Hematopoietic multipotent progenitor cell (in vitro differentiated cells): Measurements from ENCODE around the gene GLRX3. TPM values are rescaled to one million over a fixed set of nuclear protein-coding genes. Genes with fewer than 3 reads are reported as not detected.
"Not testable (repeated sequence)": the region's sequence is repeated elsewhere in the genome, so short reads cannot be mapped to it uniquely, and the experiment has no call there.

Source experiments
- DNase-seq, 3 donors: peaks; one replicate each; pipeline ENCODE4 v3.0.0-alpha.2; 2011 to 2015; ENCODE audit warnings: low read depth in 2 of 3, low spot score in 2 of 3
- total RNA-seq: library from RNA; depleted of rRNA; stranded (reverse); fragments of >200 nt; gene quantifications from one replicate; pipeline ENCODE4 v1.2.3, GENCODE V29; 2012

Gene GLRX3
- total RNA-seq, 1 donor, result 17.2 TPM

DNA sequence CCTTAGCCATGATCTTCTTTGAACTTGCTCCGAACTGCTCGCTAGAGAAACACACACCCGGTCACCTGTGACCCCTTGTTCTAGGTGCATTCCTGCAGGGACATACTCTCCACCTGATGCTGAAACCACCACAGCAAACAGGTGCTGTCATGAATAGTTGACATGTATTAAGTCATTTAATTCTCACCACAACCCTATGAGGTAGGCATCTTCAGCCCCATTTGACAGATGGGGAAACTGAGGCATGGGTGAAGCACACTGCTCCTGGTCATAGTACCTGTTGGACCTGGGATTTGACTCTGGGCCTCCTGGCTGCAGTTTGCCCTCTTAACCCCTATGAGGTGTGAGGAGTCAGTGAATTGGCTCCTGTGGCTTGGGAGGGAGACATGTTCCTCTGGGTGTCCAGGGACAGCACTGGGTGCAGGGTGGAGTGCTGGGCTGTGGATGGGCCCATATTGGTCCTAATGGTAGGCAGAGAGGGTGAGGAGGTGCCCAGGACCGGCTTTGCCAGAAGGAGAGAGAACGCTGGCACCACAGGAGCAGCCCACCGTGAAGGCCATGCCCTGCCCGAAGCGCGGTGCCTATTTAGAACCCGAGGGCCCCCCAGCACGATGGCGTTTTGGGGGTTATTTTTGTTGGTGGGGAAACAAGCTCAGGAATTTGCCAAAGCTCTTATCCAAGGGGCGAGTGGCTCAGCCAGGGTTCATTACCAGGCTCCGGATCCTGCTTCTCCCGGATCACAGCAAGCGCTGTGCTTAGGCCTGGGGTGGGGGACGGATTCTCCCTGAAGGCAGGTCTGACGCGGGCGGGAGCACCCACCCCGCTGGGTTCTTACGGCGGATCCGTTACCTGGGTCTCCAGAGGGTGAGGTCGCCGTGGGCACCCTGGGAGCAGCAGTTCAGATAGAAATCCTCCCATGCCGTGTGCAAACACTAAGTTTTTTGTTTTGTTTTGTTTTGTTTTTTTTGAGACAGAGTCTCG is 52.3 kb downstream of the GLRX3 start:
- no peak for DNase-seq

DNA sequence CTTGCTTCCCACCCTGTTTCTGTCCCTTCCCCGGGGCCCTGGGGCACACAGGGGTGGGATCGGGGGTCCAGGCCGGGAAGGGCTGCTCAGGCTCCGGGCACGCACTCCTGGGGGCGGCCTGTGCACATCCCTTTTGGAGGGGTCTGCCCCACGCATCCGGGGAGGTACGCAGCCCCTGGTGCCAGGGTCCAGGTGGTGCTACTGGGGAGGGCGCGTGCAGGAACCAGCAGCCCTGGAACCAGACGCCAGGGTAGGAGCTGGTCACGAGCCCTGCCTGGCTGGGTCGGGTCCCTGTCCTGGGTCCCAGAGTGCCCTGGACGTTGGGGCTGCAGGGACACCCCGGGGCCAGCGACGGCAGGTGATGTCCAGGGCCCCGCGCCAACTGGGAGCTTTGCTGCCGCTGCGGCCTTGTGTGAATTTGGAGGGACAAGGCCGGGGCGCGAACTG is 53.4 kb downstream of the GLRX3 start:
- DNase-seq, result no peak

DNA sequence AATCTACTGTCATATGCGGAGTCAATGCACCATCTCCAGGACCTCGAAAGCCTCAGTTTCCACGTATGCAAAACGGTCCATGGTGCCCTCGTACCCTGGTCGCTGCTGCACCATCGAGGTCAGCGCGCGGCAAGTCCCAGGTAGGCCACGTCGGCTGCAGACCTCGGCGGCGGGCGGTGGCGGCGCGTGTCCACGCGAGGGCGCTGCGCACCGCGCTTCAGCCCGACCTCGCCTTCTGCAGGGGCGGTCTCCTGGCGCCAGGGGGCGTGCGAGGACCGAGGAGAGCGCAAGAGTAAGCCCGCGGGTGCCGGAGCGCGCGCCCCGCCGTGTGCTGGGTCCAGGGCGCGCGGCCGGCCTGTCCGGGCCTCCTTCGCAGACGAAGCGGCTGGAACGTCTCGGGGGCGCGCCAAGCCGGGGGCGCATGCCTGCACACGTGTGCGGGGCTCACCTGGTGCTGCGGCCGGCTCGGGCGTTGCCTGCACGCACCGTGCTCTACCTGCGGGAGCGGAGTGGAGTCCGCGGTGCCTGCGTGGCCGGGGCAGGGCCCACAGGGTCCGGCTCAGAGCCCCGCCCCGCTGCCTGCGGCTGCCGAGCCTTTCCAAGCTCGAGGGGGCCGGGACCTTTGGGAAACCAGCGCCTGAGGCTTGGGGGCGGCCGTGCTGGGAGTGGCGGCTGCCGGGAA is 54.0 kb downstream of the GLRX3 start:
- DNase-seq, result peak; percentile 81 to 89 (median 86)

DNA sequence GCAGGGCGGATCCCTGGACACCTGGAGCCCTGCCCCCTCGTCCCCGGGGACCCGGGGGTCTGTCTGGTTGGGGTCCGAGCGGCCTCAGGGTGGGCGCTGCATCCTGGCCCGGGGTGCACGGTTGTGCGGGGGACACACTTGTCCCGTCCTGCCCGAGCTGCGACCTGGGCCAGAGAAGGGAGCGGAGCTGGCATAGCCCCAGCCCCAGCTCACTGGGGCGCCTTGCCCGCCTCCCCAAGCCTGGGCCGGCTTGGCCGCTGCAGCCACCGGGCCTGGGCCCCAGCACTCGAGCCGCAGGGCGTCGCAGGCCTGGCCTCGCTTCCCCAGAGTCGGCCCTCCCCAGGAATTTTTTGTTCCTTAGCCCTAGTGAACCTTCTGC is 54.5 kb downstream of the GLRX3 start:
- no peak for DNase-seq

GRCh38 chr10:130191380-130191779 is 55.2 kb downstream of the GLRX3 start:
- no peak for DNase-seq

- DNase-seq, result no peak
Observed at GRCh38 chr10:130192276-130192848, 56.2 kb downstream of the GLRX3 start.

DNA sequence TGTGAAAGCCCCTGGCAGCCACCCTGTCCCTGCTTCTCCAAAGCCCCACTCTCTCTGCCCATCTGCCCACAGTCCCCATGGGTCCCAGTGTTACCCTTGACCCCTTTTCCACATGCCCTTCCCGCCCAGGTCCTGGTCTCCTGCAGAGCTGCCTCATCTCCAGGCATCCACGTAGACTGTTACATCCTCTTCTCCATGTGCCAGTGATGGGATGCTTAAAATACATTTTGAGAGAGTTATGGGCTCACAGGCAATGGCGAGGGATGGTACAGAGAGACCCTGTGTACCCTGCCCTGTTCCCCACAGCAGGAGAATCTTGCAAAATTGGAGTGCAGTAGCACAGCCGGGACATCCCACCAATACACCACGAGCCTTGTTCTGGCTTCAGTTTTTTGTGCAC is 56.8 kb downstream of the GLRX3 start:
- DNase-seq, result no peak

- DNase-seq, result no peak
Observed at GRCh38 chr10:130193493-130194193, 57.5 kb downstream of the GLRX3 start.

- DNase-seq, result no peak
Observed at GRCh38 chr10:130194194-130194990, 58.2 kb downstream of the GLRX3 start.

DNA sequence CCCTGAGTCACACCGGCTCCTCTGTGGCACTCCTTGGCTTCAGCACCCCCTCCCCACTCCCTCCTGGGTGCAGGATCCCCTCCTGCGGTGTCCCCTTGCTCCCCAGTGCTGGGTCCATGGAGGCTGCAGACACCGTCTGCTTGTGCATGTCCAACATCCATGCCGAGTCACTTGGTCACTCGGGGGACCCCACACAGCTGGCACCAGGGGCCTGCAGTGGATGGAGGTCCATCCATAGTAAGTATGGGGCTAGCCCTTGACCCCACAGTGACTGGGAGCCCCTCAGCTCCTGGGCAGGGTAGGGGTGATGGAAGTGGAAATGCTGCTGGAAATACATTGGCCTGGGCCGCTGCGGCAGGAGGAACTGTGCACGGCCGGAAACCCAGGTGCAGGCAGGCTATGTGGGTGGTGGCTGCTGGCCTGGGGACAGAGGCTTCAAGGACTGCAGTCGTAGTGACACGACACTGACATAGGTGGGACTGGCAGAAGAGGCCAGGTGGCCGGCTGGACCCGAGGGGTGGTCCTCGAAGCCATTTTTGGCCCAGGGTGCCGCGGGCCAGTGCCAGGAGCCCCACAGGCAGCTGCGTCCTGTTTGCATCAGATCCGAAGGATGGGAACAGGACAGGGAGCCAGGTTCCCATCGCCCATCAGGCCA is 58.9 kb downstream of the GLRX3 start:
- DNase-seq, result no peak

- no peak for DNase-seq
Observed at GRCh38 chr10:130195746-130196294, 59.6 kb downstream of the GLRX3 start.

DNA sequence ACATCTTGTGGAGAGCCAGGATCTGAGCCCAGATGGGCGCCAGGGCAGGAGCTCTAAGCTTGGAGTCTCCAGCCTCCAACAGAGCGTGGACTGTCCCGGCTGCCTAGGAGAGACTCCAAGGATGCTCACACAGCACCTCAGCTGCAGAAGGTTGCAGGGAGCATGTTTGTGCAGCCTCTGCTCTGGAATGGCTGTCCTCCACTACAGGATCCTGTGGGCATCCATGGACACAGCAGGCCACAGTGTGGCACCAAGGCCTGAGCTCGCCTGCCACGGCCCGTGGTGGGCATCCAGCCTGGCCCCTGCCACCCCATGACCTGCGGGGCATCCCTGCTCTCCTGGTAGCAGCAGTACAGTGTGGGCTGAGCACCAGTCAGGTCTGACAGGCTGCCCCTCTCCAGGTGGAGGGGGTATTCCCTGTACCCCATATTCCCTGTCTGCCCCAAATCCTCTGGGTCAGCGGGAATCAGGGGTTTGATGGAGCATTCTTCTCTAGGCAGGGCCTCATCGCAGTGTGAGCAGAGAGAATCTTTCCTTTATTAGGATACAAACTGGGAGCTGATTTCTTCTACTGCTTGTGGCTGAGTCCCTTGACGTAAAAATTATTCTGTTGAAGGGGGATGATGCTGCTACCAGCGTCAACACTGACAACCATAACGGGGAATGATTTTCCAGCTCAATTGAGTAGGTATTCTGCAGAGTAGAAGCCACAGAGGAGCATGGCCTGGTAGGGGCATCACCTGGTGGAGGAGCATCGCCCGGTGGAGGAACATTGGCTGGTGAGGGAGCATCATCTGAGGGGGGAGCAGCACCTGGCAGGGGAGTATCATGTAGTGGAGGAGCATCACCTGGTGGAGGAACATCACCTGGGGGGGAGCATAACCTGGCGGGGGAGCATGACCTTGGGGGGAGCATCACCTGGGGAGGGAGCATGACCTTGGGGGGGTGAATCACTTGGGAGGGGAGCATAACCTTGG is 60.6 kb downstream of the GLRX3 start:
- no peak for DNase-seq

DNA sequence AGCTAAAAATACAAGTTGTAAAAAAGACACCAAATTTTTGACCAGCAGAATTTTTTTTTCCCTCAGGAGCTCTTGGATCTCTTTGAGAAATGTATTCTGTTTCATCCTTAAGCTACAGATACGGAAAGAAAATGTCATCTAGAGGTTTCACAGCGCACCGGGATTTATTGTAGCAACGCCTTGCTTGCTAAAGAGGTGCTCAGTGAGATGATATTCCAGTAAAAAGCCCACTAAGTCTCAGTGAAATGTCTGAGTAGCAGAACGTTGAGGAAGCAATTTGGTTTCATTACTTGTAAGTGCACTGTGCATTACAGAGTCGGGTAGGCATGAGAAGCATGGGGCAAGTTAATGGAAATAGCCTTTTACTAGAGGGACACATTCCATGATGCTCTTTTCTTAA is 62.5 kb downstream of the GLRX3 start:
- no peak for DNase-seq

- DNase-seq, result no peak
Observed at GRCh38 chr10:130200179-130201042, 64.2 kb downstream of the GLRX3 start.

DNA sequence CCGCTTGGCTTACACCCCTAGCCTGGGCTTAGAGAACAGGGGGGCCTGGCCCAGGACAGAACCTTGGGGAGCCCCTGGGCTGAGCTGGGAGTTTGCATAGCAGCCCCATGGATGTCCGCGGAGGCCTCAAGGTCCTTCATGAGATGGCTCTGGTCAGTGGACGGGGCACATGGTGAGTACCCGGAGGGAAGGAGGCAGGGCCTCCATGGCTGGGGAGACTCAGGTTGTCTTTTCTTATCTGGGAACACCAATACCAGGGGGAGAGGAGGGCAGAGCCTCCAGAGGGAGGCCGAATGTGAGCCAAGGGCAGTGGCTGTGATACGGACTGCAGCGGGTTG is 64.8 kb downstream of the GLRX3 start:
- DNase-seq, result no peak

DNA sequence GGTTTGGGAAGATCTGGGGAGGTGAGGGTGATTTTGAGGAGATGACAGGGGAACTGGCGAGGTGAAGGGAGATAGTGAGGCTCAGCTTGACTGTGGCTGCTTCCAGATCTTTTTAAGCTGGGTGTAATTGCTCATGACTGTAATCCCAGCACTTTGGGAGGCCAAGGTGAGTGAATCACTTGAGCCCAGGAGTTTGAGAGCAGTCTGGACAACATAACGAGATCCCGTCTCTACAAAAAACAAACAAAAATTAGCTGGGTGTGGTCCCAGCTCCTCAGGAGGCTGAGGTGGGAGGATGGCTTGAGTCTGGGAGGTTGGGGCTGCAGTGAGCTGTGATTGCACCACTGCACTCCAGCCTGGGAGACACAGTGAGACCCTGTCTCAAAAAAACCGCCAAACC is 66.0 kb downstream of the GLRX3 start:
- DNase-seq, result not testable (repeated sequence)

DNA sequence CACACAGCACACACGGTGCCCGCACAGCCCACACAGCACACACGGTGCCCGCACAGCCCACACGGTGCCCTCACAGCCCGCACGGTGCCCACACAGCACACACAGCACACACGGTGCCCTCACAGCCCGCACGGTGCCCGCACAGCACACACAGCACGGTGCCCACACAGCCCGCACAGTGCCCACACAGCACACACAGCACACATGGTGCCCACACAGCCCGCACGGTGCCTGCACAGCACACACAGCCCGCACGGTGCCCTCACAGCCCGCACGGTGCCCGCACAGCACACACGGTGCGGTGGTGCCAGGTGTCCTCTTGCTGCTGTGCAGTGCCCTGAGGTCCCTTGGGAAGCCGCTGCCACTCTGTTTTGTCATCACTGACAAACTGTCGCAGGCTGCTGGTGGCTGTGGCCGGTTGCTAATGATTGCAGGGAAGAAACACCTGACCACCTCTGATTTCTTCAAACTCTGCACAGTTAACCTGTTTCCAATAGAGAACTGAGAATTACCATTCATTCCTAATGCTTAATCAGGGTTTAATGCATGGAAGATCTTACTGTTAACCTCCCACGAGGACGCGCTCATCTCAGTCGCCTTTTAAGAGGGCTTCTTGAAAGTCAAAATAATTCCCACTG is 66.9 kb downstream of the GLRX3 start:
- no peak for DNase-seq
